SK-N-SH (cell line): ENCODE measurements around the gene PDE4B. TPM values are rescaled to one million over a fixed set of nuclear protein-coding genes. Genes with fewer than 3 reads are reported as not detected.

ENCODE experiments used
- CTCF ChIA-PET: fragments of 300-600, 350-600 bp; formaldehyde crosslinking; extraction: SDS; loops from one replicate; lab custom pipeline; 2021; lab: Yijun Ruan, JAX
- POLR2A ChIA-PET: fragments of 350-600 bp; sonication (Branson Sonifier 250); formaldehyde crosslinking; extraction: SDS; loops from one replicate; lab custom pipeline; 2020; ENCODE audit warnings: antibody characterized with exemption, inconsistent platforms; lab: Yijun Ruan, JAX
- DNase-seq: peaks from one replicate; pipeline ENCODE4 v3.0.0; 2012
- H2AFZ ChIP-seq: fragments of 200-600 bp; sonication (generic); 2 replicates; pipeline ENCODE4 v1.8.1; 2016; ENCODE audit warnings: antibody characterized with exemption, mild to moderate bottlenecking, low read depth
- H3F3A ChIP-seq: fragments of 200-600 bp; sonication (generic); replicated peaks from 2 replicates; pipeline ENCODE3; 2016; ENCODE audit warnings: antibody characterized with exemption, mild to moderate bottlenecking; ENCODE audit not compliant: insufficient read depth
- H3K27ac ChIP-seq, 2 experiments: fragments of 200-500 bp in 1 of 2; fragments of 200-600 bp in 1 of 2; sonication (Bioruptor generic) in 1 of 2; sonication (generic), shearing (Covaris generic) in 1 of 2; 2 replicates each; pipeline versions ENCODE4 v1.5.1 to v1.6.1; 2014 to 2016; ENCODE audit warnings: low read depth in 2 of 2, inconsistent platforms in 1 of 2, low read length in 1 of 2, mild to moderate bottlenecking in 1 of 2, mixed read lengths in 1 of 2
- H3K27me3 ChIP-seq: fragments of 200-600 bp; sonication (generic), shearing (Covaris generic); 2 replicates; pipeline ENCODE4 v1.6.1; 2016; ENCODE audit warnings: mixed run types; ENCODE audit not compliant: insufficient read depth
- H3K36me3 ChIP-seq, 2 experiments: fragments of 200-500 bp in 1 of 2; fragments of 200-600 bp in 1 of 2; sonication (Bioruptor generic) in 1 of 2; sonication (generic) in 1 of 2; replicated peaks in 1 of 2; 2 replicates each; pipeline versions ENCODE3 to v1.5.1; 2014 to 2016; ENCODE audit warnings: low read length in 1 of 2, mild to moderate bottlenecking in 1 of 2; ENCODE audit not compliant: insufficient read depth in 2 of 2, control insufficient read depth in 1 of 2
- H3K4me1 ChIP-seq, 2 experiments: fragments of 200-500 bp in 1 of 2; fragments of 200-600 bp in 1 of 2; sonication (Bioruptor generic) in 1 of 2; sonication (generic), shearing (Covaris generic) in 1 of 2; 2 replicates each; pipeline versions ENCODE4 v1.5.1 to v1.6.1; 2014 to 2016; ENCODE audit warnings: low read depth in 1 of 2, low read length in 1 of 2, mixed run types in 1 of 2; ENCODE audit not compliant: insufficient read depth in 2 of 2, control insufficient read depth in 1 of 2
- H3K4me2 ChIP-seq: fragments of 200-600 bp; sonication (generic), shearing (Covaris generic); 2 replicates; pipeline ENCODE4 v1.6.1; 2017; ENCODE audit warnings: mixed run types
- H3K4me3 ChIP-seq, 2 experiments: fragments of 200-500 bp in 1 of 2; fragments of 200-600 bp in 1 of 2; sonication (Bioruptor generic) in 1 of 2; sonication (generic), shearing (Covaris generic) in 1 of 2; 2 replicates each; pipeline versions ENCODE4 v1.5.1 to v1.8.1; 2014 to 2016; ENCODE audit warnings: low read depth in 2 of 2, inconsistent platforms in 1 of 2, low read length in 1 of 2, mild to moderate bottlenecking in 1 of 2, mixed read lengths in 1 of 2, moderate library complexity in 1 of 2
- H3K79me2 ChIP-seq: fragments of 200-600 bp; sonication (generic); 2 replicates; pipeline ENCODE4 v1.8.1; 2017; ENCODE audit warnings: mild to moderate bottlenecking; ENCODE audit not compliant: insufficient read depth
- H3K9ac ChIP-seq: fragments of 200-600 bp; sonication (generic); 2 replicates; pipeline ENCODE4 v1.6.1; 2017; ENCODE audit warnings: mixed run types
- H3K9me2 ChIP-seq: fragments of 200-600 bp; sonication (generic); 2 replicates; pipeline ENCODE4 v1.6.1; 2017; ENCODE audit warnings: mixed run types
- H3K9me3 ChIP-seq: fragments of 200-600 bp; sonication (generic); 2 replicates; pipeline ENCODE4 v1.6.1; 2017; ENCODE audit warnings: mixed run types, mild to moderate bottlenecking, moderate library complexity
- H4K20me1 ChIP-seq: fragments of 200-600 bp; sonication (generic); 2 replicates; pipeline ENCODE4 v1.6.1; 2017; ENCODE audit warnings: mild to moderate bottlenecking, mixed run types; ENCODE audit not compliant: insufficient read depth
- FOXM1 ChIP-seq: IDR thresholded peaks from 2 replicates; pipeline ENCODE4 v1.4.0; 2012; ENCODE audit warnings: low read depth, mild to moderate bottlenecking
- GATA2 ChIP-seq: sonication (generic); formaldehyde crosslinking; IDR thresholded peaks from 2 replicates; pipeline ENCODE4 v1.5.0; 2020; ENCODE audit warnings: mild to moderate bottlenecking, missing genetic modification reagents
- MEF2A ChIP-seq: IDR thresholded peaks from 2 replicates; pipeline ENCODE4 v1.4.0; 2012; ENCODE audit warnings: low read depth, borderline replicate concordance
- RAD21 ChIP-seq: IDR thresholded peaks from 2 replicates; pipeline ENCODE4 v1.6.1; 2012; ENCODE audit warnings: mild to moderate bottlenecking, low read length
- REST ChIP-seq: IDR thresholded peaks from 2 replicates; pipeline ENCODE4 v1.6.1; 2012; ENCODE audit warnings: mild to moderate bottlenecking, low read depth, low read length, moderate library complexity
- RFX5 ChIP-seq: IDR thresholded peaks from 2 replicates; pipeline ENCODE4 v1.6.1; 2012; ENCODE audit warnings: mild to moderate bottlenecking, improper control_type of control experiment, low read length
- SMC3 ChIP-seq: IDR thresholded peaks from 2 replicates; pipeline ENCODE4 v1.6.1; 2012; ENCODE audit warnings: low read depth, low read length, improper control_type of control experiment
- TAF1 ChIP-seq: IDR thresholded peaks from 2 replicates; pipeline ENCODE4 v1.6.1; 2012; ENCODE audit warnings: low read depth, mild to moderate bottlenecking, low read length, moderate library complexity, borderline replicate concordance
- USF2 ChIP-seq: fragments of 150-350 bp; IDR thresholded peaks from 2 replicates; pipeline ENCODE4 v1.6.1; 2017; ENCODE audit warnings: antibody characterized with exemption, low read length, low read depth, borderline replicate concordance
- YY1 ChIP-seq: IDR thresholded peaks from 2 replicates; pipeline ENCODE4 v1.4.0; 2012; ENCODE audit warnings: low read depth, mild to moderate bottlenecking
- ZBTB33 ChIP-seq: IDR thresholded peaks from 2 replicates; pipeline ENCODE4 v1.4.0; 2012; ENCODE audit warnings: low read depth, borderline replicate concordance
- WGBS: methylation state at CpG from one replicate; pipeline ENCODE4 v1.1.6; 2017; ENCODE audit warnings: low lambda C conversion rate; 5-methylcytosine and 5-hydroxymethylcytosine counted together
- polyA plus RNA-seq, 3 experiments: library from polyadenylated mRNA; depleted of rRNA; stranded (reverse); fragments of >200 nt; gene quantifications; 2 replicates each; pipeline ENCODE4 v1.2.3, GENCODE V29; 2012
- TF ChIP-seq, protein P1 (sequence below): IDR thresholded peaks from 2 replicates; pipeline ENCODE4; 2012
- TF ChIP-seq, protein P2 (sequence below): IDR thresholded peaks from 2 replicates; pipeline ENCODE4 v1.4.0; 2012; ENCODE audit warnings: low read depth

The PDE4B gene
- polyA plus RNA-seq, 1 of the 3 experiments (the other 2 are of a cell fraction): 1.9 TPM

DNA sequence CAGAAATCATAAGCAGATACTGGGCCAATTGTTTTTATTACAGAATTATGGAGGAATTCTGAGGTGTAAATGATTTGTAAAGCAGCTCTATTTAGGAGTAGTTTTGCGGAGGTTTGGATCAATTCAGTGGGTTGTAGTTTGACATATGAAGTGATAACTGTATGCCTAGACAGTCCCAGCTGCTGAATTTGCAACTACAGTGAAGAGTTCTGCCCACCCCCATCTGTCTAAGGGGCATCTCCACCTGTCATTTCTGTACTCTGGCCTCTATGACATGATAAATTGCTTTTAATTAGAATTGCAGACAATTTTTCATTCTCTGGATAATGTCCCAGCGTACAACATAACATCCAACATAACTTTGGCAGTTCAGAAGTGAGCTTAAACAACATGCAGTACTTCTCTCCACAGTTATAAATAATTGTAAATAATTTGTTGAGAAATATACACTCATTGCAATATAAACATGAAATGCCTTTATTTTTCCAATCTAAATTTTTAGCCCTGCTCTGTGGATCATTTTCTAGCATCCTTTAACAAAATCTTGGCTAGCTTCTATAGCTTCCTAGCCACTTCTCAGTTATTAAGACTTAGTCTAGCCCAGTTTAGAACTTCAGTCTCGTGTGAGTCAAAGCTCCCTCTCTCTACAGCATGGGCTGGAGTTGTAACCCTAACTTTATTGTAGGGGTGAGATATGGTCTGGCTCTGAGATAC is 52.3 kb downstream of the PDE4B start:
- no peaks in the 10 kb centered on the region for H3K4me1 ChIP-seq
- H3K4me2 ChIP-seq: no peak overlapping the region
- 62% methylated on average over 3 of the region's 3 CpGs for WGBS
- H3F3A ChIP-seq: no peaks in the 10 kb centered on the region
- no peak overlapping the region for H2AFZ ChIP-seq
- H3K4me3 ChIP-seq: no peak overlapping the region
- CTCF ChIA-PET: interaction anchor here (0.9 to 1.2 kb wide), 3 partner anchors 13 to 124 kb away, joined by 3 to 4 read pairs (median 3); no protein-coding TSS in a partner anchor
- no peaks in the 10 kb centered on the region for H4K20me1 ChIP-seq
- no peak for DNase-seq
- TF ChIP-seq GATA2 (CRISPR knock-in tag): no peak
- TF ChIP-seq USF2: no peak
- TF ChIP-seq ZBTB33: no peak
- no peaks in the 10 kb centered on the region for H3K79me2 ChIP-seq
- H3K9ac ChIP-seq: no peak overlapping the region
- POLR2A ChIA-PET: no interaction called here
- no peak overlapping the region for H3K27ac ChIP-seq
- no peaks in the 10 kb centered on the region for H3K27me3 ChIP-seq
- no peaks in the 10 kb centered on the region for H3K9me3 ChIP-seq
- H3K9me2 ChIP-seq: no peaks in the 10 kb centered on the region
- no peaks in the 10 kb centered on the region for H3K36me3 ChIP-seq

GRCh38 chr1:65845535-65846060 is 52.9 kb downstream of the PDE4B start:
- Histone ChIP-seq H3K79me2 (no peaks in the 10 kb centered on the region), H3K27ac (no peak overlapping the region), H3K4me3 (no peak overlapping the region), H3F3A (no peaks in the 10 kb centered on the region), H3K9me3 (no peaks in the 10 kb centered on the region), H3K27me3 (no peaks in the 10 kb centered on the region), H2AFZ (no peak overlapping the region), H3K9me2 (no peaks in the 10 kb centered on the region), H3K9ac (no peak overlapping the region), H4K20me1 (no peaks in the 10 kb centered on the region), H3K36me3 (no peaks in the 10 kb centered on the region), H3K4me2 (no peak overlapping the region), H3K4me1 (no peaks in the 10 kb centered on the region)
- ChIA-PET CTCF (interaction anchor here (1.0 to 1.2 kb wide), 2 partner anchors 13 to 22 kb away, joined by 3 read pairs; no protein-coding TSS in a partner anchor), POLR2A (interaction anchor here (0.6 kb wide), 1 partner anchor 424 kb away, joined by 3 read pairs; no protein-coding TSS in a partner anchor)
- DNase-seq: no peak
- 72% methylated on average over 7 of the region's 7 CpGs for WGBS
- TF ChIP-seq RAD21 (no peak), REST (no peak), MEF2A (no peak), GATA2 (CRISPR knock-in tag) (no peak), RFX5 (no peak), TAF1 (no peak), YY1 (no peak), USF2 (no peak), SMC3 (no peak), FOXM1 (no peak)
- TF ChIP-seq, protein P1, sequence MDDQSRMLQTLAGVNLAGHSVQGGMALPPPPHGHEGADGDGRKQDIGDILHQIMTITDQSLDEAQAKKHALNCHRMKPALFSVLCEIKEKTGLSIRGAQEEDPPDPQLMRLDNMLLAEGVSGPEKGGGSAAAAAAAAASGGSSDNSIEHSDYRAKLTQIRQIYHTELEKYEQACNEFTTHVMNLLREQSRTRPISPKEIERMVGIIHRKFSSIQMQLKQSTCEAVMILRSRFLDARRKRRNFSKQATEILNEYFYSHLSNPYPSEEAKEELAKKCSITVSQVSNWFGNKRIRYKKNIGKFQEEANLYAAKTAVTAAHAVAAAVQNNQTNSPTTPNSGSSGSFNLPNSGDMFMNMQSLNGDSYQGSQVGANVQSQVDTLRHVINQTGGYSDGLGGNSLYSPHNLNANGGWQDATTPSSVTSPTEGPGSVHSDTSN: no peak
- TF ChIP-seq, protein P2, sequence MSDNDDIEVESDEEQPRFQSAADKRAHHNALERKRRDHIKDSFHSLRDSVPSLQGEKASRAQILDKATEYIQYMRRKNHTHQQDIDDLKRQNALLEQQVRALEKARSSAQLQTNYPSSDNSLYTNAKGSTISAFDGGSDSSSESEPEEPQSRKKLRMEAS: no peak
